HG02970 (cell line): ENCODE results near the gene SNX27.
"Not testable (repeated sequence)": the region's sequence is repeated elsewhere in the genome, so short reads cannot be mapped to it uniquely, and the experiment has no call there.

ENCODE experiments used
- ATAC-seq: cut with Tn5 transposase; IDR thresholded peaks from one replicate; pipeline ENCODE4 v1.9.1; 2021; ENCODE audit warnings: mild to moderate bottlenecking, moderate library complexity, moderate number of reproducible peaks; ENCODE audit not compliant: unreplicated experiment, low FRiP score

SNX27 gene

GRCh38 chr1:151635479-151636072 lies 23.7 kb downstream of the SNX27 start:
- ATAC-seq, result no peak

GRCh38 chr1:151638074-151638775 lies 26.4 kb downstream of the SNX27 start:
- no peak for ATAC-seq

- no peak for ATAC-seq
Measured at GRCh38 chr1:151638812-151639211, 27.0 kb downstream of the SNX27 start.

- ATAC-seq, result no peak
Measured at GRCh38 chr1:151639466-151639865, 27.6 kb downstream of the SNX27 start.

GRCh38 chr1:151641229-151641628 lies 29.4 kb downstream of the SNX27 start:
- no peak for ATAC-seq

GRCh38 chr1:151643085-151643484 lies 31.2 kb downstream of the SNX27 start:
- not testable (repeated sequence) for ATAC-seq

GRCh38 chr1:151644001-151644400 lies 32.2 kb downstream of the SNX27 start:
- ATAC-seq, result no peak

GRCh38 chr1:151653397-151653796 lies 41.5 kb downstream of the SNX27 start:
- no peak for ATAC-seq

- no peak for ATAC-seq
Measured at GRCh38 chr1:151655371-151655770, 43.5 kb downstream of the SNX27 start.

- ATAC-seq, result no peak
Measured at GRCh38 chr1:151661751-151662150, 49.9 kb downstream of the SNX27 start.

GRCh38 chr1:151668090-151668489 lies 56.2 kb downstream of the SNX27 start:
- no peak for ATAC-seq

GRCh38 chr1:151670036-151670675 lies 58.3 kb downstream of the SNX27 start:
- not testable (repeated sequence) for ATAC-seq

GRCh38 chr1:151673407-151673806 lies 61.6 kb downstream of the SNX27 start:
- no peak for ATAC-seq

- no peak for ATAC-seq
Measured at GRCh38 chr1:151680391-151680790, 68.5 kb downstream of the SNX27 start.

GRCh38 chr1:151680826-151681225 lies 69.0 kb downstream of the SNX27 start:
- no peak for ATAC-seq

GRCh38 chr1:151681923-151682322 lies 70.1 kb downstream of the SNX27 start:
- no peak for ATAC-seq

GRCh38 chr1:151682901-151683300 lies 71.1 kb downstream of the SNX27 start:
- not testable (repeated sequence) for ATAC-seq

- ATAC-seq, result no peak
Measured at GRCh38 chr1:151684128-151684527, 72.3 kb downstream of the SNX27 start.

- ATAC-seq, result no peak
Measured at GRCh38 chr1:151686561-151686960, 74.7 kb downstream of the SNX27 start.

- ATAC-seq, result no peak
Measured at GRCh38 chr1:151689494-151689893, 77.6 kb downstream of the SNX27 start.

GRCh38 chr1:151692226-151692625 lies 80.4 kb downstream of the SNX27 start:
- ATAC-seq, result no peak
